Adrenal gland (tissue), 12 donors: ENCODE measurements around the gene PPIL3. TPM values are rescaled to one million over a fixed set of nuclear protein-coding genes. Genes with fewer than 3 reads are reported as not detected.

ENCODE experiments used
- DNase-seq, 7 donors: peaks; one replicate each; pipeline ENCODE4 v3.0.0-alpha.2; 2019 to 2020
- H3K27ac ChIP-seq, 5 donors: fragments of 200-600 bp; sonication (generic) in 4 of 5; 1 replicate in 3 of 5; 2 replicates in 2 of 5; pipeline versions ENCODE4 v1.5.1 to v1.8.0; 2016 to 2020; ENCODE audit warnings: mild to moderate bottlenecking in 1 of 5
- H3K27me3 ChIP-seq: fragments of 200-600 bp; 2 replicates; pipeline ENCODE4 v1.8.0; 2021
- H3K36me3 ChIP-seq, 2 donors: fragments of 200-600 bp; replicated peaks in 1 of 2; 1 replicate in 1 of 2; 2 replicates in 1 of 2; pipeline versions ENCODE4 v1.5.1 to v1.8.0; 2018 to 2022
- H3K4me1 ChIP-seq, 2 donors: fragments of 200-600 bp; replicated peaks in 1 of 2; 1 replicate in 1 of 2; 2 replicates in 1 of 2; pipeline versions ENCODE4 v1.5.1 to v1.8.0; 2018 to 2021
- H3K4me3 ChIP-seq, 4 donors: fragments of 200-600 bp; sonication (generic) in 3 of 4; one replicate each; pipeline ENCODE4 v1.5.1; 2016 to 2018
- H3K9me3 ChIP-seq, 3 donors: fragments of 200-600 bp; sonication (generic) in 1 of 3; replicated peaks in 1 of 3; 1 replicate in 2 of 3; 2 replicates in 1 of 3; pipeline versions ENCODE4 v1.5.1 to v1.8.0; 2016 to 2021
- POLR2A ChIP-seq, 2 donors: fragments of 450-650 bp; IDR thresholded peaks; one replicate each; pipeline ENCODE4 v1.6.1; 2017; ENCODE audit warnings: antibody characterized with exemption in 2 of 2, mild to moderate bottlenecking in 2 of 2, moderate library complexity in 1 of 2
- WGBS, 4 donors: extraction: QIAGEN DNeasy Blood & Tissue Kit in 2 of 4; methylation state at CpG; one replicate each; pipeline versions ENCODE4 v1.1.5 to v1.1.7; 2013 to 2017; 5-methylcytosine and 5-hydroxymethylcytosine counted together
- intact Hi-C, 2 donors: fragments of 100-400 bp; cut with DNase I; formaldehyde crosslinking; loops; one replicate each; pipeline versions ENCODE4 v1.14.1 to v1.15.0; 2022 to 2023
- polyA plus RNA-seq, 3 donors: library from polyadenylated mRNA; stranded (reverse); fragments of 200-250 nt in 2 of 3; fragments of 350-450 nt in 1 of 3; fragmentation: Illumina TruSeq in 1 of 3; extraction: RNeasy Lipid Tissue Mini Kit (QIAGEN cat#74804) in 1 of 3; gene quantifications; one replicate each; pipeline ENCODE4 v1.2.3, GENCODE V29; 2013 to 2014
- small RNA-seq, 2 donors: library from RNA; depleted of rRNA; stranded (forward); fragments of <200 nt; gene quantifications; one replicate each; pipeline ENCODE3, GENCODE V24; 2016
- total RNA-seq, 9 donors: library from RNA; depleted of rRNA in 4 of 9; stranded (reverse); fragments of >200 nt in 4 of 9; fragments of 120-200 nt in 1 of 9; fragmentation: NEBNext Ultra II Directional in 1 of 9; extraction: Animal tissue kit (Norgen Biotek cat#: 25700) in 1 of 9; gene quantifications; one replicate each; pipeline versions ENCODE4 v1.1.0 to v1.2.4, GENCODE V29; 2013 to 2023
- TF ChIP-seq, protein P1 (sequence below), 6 experiments: fragments of 450-650 bp in 4 of 6; fragments of 200-600 bp in 2 of 6; sonication (generic) in 1 of 6; IDR thresholded peaks; 1 replicate in 5 of 6; 2 replicates in 1 of 6; pipeline versions ENCODE4 v1.5.1 to v1.8.0; 2016 to 2021; ENCODE audit warnings: antibody characterized with exemption in 6 of 6, mild to moderate bottlenecking in 2 of 6, moderate library complexity in 1 of 6
- donor health status: healthy with polysubstance abuse.
- donor health status: Bipolar disorder and iron deficiency.
- donor health status: DM: yes; HTN: yes; CAD: no.
- donor health status: DM: no; HTN: no; CAD: no.
- donor health status: DM: no; HTN: no; CAD: no.
- donor health status: DM: yes; HTN: yes; CAD: no.

The PPIL3 gene
- total and polyA plus RNA-seq, 12 donors = 13.2 to 186 (median 31.6) TPM

DNA sequence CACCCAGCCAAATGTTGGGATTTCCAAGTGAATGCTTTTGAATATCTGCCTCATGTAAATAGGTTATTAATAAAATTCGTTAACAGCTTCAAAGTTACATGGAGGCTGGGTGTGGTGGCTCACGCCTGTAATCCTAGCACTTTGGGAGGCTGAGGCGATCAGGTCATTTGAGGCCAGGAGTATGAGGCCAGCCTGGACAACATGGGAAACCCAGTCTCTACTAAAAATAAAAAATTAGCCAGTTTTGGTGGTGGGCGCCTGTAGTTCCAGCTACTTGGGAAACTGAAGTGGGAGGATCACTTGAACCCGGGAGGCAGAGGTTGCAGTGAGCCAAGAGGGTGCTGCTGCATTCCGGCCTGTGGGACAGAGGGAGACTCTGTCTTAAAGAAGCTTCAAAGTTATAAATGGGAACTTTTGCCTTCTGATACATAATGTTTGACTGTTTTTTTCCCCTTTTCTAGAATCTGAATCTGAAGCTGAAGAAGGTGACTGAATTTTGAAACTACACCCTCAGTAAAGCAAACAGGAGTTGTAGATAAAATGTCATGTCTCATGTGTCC lies 67.1 kb downstream of the PPIL3 start:
- intact Hi-C loops = no loop called here
- no peak for TF ChIP-seq POLR2A (IDR thresholded peaks at IDR 0.05)
- TF ChIP-seq, protein P1, sequence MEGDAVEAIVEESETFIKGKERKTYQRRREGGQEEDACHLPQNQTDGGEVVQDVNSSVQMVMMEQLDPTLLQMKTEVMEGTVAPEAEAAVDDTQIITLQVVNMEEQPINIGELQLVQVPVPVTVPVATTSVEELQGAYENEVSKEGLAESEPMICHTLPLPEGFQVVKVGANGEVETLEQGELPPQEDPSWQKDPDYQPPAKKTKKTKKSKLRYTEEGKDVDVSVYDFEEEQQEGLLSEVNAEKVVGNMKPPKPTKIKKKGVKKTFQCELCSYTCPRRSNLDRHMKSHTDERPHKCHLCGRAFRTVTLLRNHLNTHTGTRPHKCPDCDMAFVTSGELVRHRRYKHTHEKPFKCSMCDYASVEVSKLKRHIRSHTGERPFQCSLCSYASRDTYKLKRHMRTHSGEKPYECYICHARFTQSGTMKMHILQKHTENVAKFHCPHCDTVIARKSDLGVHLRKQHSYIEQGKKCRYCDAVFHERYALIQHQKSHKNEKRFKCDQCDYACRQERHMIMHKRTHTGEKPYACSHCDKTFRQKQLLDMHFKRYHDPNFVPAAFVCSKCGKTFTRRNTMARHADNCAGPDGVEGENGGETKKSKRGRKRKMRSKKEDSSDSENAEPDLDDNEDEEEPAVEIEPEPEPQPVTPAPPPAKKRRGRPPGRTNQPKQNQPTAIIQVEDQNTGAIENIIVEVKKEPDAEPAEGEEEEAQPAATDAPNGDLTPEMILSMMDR (IDR thresholded peaks at IDR 0.05) = no peak
- no peaks in the 10 kb centered on the region for H3K27me3 ChIP-seq
- no peak overlapping the region for H3K27ac ChIP-seq
- no peak overlapping the region for H3K4me3 ChIP-seq
- H3K9me3 ChIP-seq = no peaks in the 10 kb centered on the region
- 84 to 91% (median 90%) methylated on average over 5 to 6 of the region's 6 CpGs for WGBS, 4 donors
- H3K36me3 ChIP-seq = peaks cover 0 to 52% of the 10 kb centered on the region in 2 donors
- DNase-seq = no peak
- H3K4me1 ChIP-seq = peaks cover 13 to 15% of the 10 kb centered on the region in 2 donors

Small RNAs within 50 kb of the gene (small RNA-seq; reads per million reads assigned to genes)
- 0 reads per million in 2 donors for gene RF00019
- 0 reads per million in 2 donors for gene RNA5SP115
- 0 reads per million in 2 donors for gene RNU6-312P
- 0.08 to 0.83 reads per million in 2 donors for gene RNU6-31P
- 0 reads per million in 2 donors for gene RNU6-762P

Other genes with a start within 250 kb of the PPIL3 start
- gene BZW1, start 77.2 kb downstream of the PPIL3 start, total RNA-seq = 100 to 1,000 TPM in 8 of 9 donors, 10 to 100 TPM in 1; 98.6 to 631 (median 218) TPM
- gene BZW1, start 77.2 kb downstream of the PPIL3 start, polyA plus RNA-seq = 100 to 1,000 TPM in 1 of 3 donors, 10 to 100 TPM in 2; 28.4 to 511 (median 30.2) TPM
- gene CLK1, start 24.4 kb downstream of the PPIL3 start, total RNA-seq = 100 to 1,000 TPM in 3 of 9 donors, 10 to 100 TPM in 6; 34.4 to 151 (median 81.6) TPM
- gene CLK1, start 24.4 kb downstream of the PPIL3 start, polyA plus RNA-seq = 1,000 to 10,000 TPM in 1 of 3 donors, 100 to 1,000 TPM in 1, 10 to 100 TPM in 1; 77.2 to 2,325 (median 626) TPM
- 10 to 100 TPM; 10.1 to 45.8 (median 24.8) TPM for gene NIF3L1, start 294 bp upstream of the PPIL3 start, total RNA-seq
- 10 to 100 TPM; 15.8 to 60.1 (median 17.0) TPM for gene NIF3L1, start 294 bp upstream of the PPIL3 start, polyA plus RNA-seq
- gene ORC2, start 74.6 kb upstream of the PPIL3 start, total RNA-seq = 10 to 100 TPM in 8 of 9 donors, 1 to 10 TPM in 1; 5.0 to 30.7 (median 19.6) TPM
- 10 to 100 TPM in 2 of 3 donors, 1 to 10 TPM in 1; 9.1 to 19.5 (median 12.5) TPM for gene ORC2, start 74.6 kb upstream of the PPIL3 start, polyA plus RNA-seq
- gene HYCC2, start 182.6 kb upstream of the PPIL3 start, total RNA-seq = 10 to 100 TPM in 6 of 9 donors, 1 to 10 TPM in 3; 5.8 to 36.6 (median 22.2) TPM
- 10 to 100 TPM in 1 of 3 donors, 1 to 10 TPM in 2; 3.9 to 11.7 (median 8.7) TPM for gene HYCC2, start 182.6 kb upstream of the PPIL3 start, polyA plus RNA-seq
- 100 to 1,000 TPM in 5 of 9 donors, 10 to 100 TPM in 4; 34.5 to 193 (median 102) TPM for gene NDUFB3, start 182.9 kb upstream of the PPIL3 start, total RNA-seq
- 100 to 1,000 TPM in 1 of 3 donors, 10 to 100 TPM in 2; 55.6 to 189 (median 91.8) TPM for gene NDUFB3, start 182.9 kb upstream of the PPIL3 start, polyA plus RNA-seq
- gene CFLAR, start 227.1 kb upstream of the PPIL3 start, total RNA-seq = 100 to 1,000 TPM in 5 of 9 donors, 10 to 100 TPM in 4; 62.8 to 267 (median 119) TPM
- 10 to 100 TPM; 47.1 to 90.7 (median 53.6) TPM for gene CFLAR, start 227.1 kb upstream of the PPIL3 start, polyA plus RNA-seq